ENCODE data around the gene ZBTB37. TPM values are rescaled to one million over a fixed set of nuclear protein-coding genes. Genes with fewer than 3 reads are reported as not detected.

Gene ZBTB37
- total RNA-seq, 1 donor from 2014 or later = 6.6 TPM

GRCh38 chr1:173865468-173866164 is 2.6 kb upstream of the ZBTB37 start:
- no peak for TF ChIP-seq POLR2A (IDR thresholded peaks at IDR 0.05)
- TF ChIP-seq POLR2AphosphoS5 (IDR thresholded peaks at IDR 0.05; ENCODE audit: insufficient read depth in 1 of 2, low read depth in 1 of 2) = no peak
- TF ChIP-seq, protein P1, sequence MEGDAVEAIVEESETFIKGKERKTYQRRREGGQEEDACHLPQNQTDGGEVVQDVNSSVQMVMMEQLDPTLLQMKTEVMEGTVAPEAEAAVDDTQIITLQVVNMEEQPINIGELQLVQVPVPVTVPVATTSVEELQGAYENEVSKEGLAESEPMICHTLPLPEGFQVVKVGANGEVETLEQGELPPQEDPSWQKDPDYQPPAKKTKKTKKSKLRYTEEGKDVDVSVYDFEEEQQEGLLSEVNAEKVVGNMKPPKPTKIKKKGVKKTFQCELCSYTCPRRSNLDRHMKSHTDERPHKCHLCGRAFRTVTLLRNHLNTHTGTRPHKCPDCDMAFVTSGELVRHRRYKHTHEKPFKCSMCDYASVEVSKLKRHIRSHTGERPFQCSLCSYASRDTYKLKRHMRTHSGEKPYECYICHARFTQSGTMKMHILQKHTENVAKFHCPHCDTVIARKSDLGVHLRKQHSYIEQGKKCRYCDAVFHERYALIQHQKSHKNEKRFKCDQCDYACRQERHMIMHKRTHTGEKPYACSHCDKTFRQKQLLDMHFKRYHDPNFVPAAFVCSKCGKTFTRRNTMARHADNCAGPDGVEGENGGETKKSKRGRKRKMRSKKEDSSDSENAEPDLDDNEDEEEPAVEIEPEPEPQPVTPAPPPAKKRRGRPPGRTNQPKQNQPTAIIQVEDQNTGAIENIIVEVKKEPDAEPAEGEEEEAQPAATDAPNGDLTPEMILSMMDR (IDR thresholded peaks at IDR 0.05) = no peak
- no peak for DNase-seq (ENCODE audit: extremely low spot score in 2 of 2)
- H3K27ac ChIP-seq = no peak overlapping the region
- no peaks in the 10 kb centered on the region for H3K27me3 ChIP-seq
- H3K36me3 ChIP-seq = peaks cover 7 to 56% of the 10 kb centered on the region in 2 donors
- H3K4me1 ChIP-seq = peaks cover 42% of the 10 kb centered on the region
- H3K4me3 ChIP-seq = peak overlapping the region in 1 of 2 donors; percentile 92
- H3K9me3 ChIP-seq = no peaks in the 10 kb centered on the region
- intact Hi-C loops (cut with DNase I) = loop anchor here (5.0 kb wide), 1 partner anchor 388 kb away; the partner anchor contains the start of gene PRDX6

- H3K4me3 ChIP-seq = peak overlapping the region; percentile 86 to 92
- H3K36me3 ChIP-seq = peaks cover 7 to 61% of the 10 kb centered on the region in 2 donors
- no peaks in the 10 kb centered on the region for H3K27me3 ChIP-seq
- peak overlapping the region; percentile 99 for H3K27ac ChIP-seq
- peaks cover 42% of the 10 kb centered on the region for H3K4me1 ChIP-seq
- DNase-seq (ENCODE audit: extremely low spot score in 2 of 2) = no peak
- TF ChIP-seq, protein P1 (IDR thresholded peaks at IDR 0.05) = no peak
- TF ChIP-seq POLR2A (IDR thresholded peaks at IDR 0.05) (no peak), POLR2AphosphoS5 (IDR thresholded peaks at IDR 0.05; ENCODE audit: insufficient read depth in 1 of 2, low read depth in 1 of 2) (no peak)
- H3K9me3 ChIP-seq = no peaks in the 10 kb centered on the region
- intact Hi-C loops (cut with DNase I) = loop anchor here (5.0 kb wide), 1 partner anchor 389 kb away; the partner anchor contains the start of gene PRDX6
Observed at GRCh38 chr1:173866413-173867115, 1.6 kb upstream of the ZBTB37 start.

- Histone ChIP-seq H3K4me3 (peak overlapping the region; percentile 86 to 92), H3K27me3 (no peaks in the 10 kb centered on the region), H3K36me3 (peaks cover 7 to 54% of the 10 kb centered on the region in 2 donors), H3K4me1 (peaks cover 42% of the 10 kb centered on the region), H3K27ac (peak overlapping the region; percentile 99), H3K9me3 (no peaks in the 10 kb centered on the region)
- TF ChIP-seq POLR2A (IDR thresholded peaks at IDR 0.05) = no peak
- no peak for TF ChIP-seq POLR2AphosphoS5 (IDR thresholded peaks at IDR 0.05; ENCODE audit: insufficient read depth in 1 of 2, low read depth in 1 of 2)
- TF ChIP-seq, protein P1 (IDR thresholded peaks at IDR 0.05) = no peak
- intact Hi-C loops (cut with DNase I) = loop anchor here (5.0 kb wide), 1 partner anchor 390 kb away; the partner anchor contains the start of gene PRDX6
- DNase-seq (ENCODE audit: extremely low spot score in 2 of 2) = no peak
Observed at GRCh38 chr1:173867141-173867752, 933 bp upstream of the ZBTB37 start.

GRCh38 chr1:173867753-173868265 is 371 bp upstream of the ZBTB37 start, which contains the start of gene GAS5:
TSS of gene GAS5 (minus strand) at chr1:173867989.
- Histone ChIP-seq H3K27me3 (no peaks in the 10 kb centered on the region), H3K27ac (peak within 1 kb of the TSS; percentile 99), H3K9me3 (no peaks in the 10 kb centered on the region), H3K36me3 (peaks cover 7 to 50% of the 10 kb centered on the region in 2 donors), H3K4me3 (peak within 1 kb of the TSS; percentile 86 to 92), H3K4me1 (peaks cover 42% of the 10 kb centered on the region)
- intact Hi-C loops (cut with DNase I) = loop anchor here (5.0 kb wide), 1 partner anchor 391 kb away; the partner anchor contains the start of gene PRDX6
- DNase-seq (ENCODE audit: extremely low spot score in 2 of 2) = peak; percentile 100
- TF ChIP-seq, protein P1 (IDR thresholded peaks at IDR 0.05) = peak in 1 of 3 experiments; percentile 22
- TF ChIP-seq POLR2A (IDR thresholded peaks at IDR 0.05) (peak; percentile 95 to 96), POLR2AphosphoS5 (IDR thresholded peaks at IDR 0.05; ENCODE audit: insufficient read depth in 1 of 2, low read depth in 1 of 2) (peak; percentile 91 to 96)

Data from vagina (tissue), 2 donors.